ENCODE results near the gene POPDC2.
"Not testable (repeated sequence)": the region's sequence is repeated elsewhere in the genome, so short reads cannot be mapped to it uniquely, and the experiment has no call there.

POPDC2 gene, protein sequence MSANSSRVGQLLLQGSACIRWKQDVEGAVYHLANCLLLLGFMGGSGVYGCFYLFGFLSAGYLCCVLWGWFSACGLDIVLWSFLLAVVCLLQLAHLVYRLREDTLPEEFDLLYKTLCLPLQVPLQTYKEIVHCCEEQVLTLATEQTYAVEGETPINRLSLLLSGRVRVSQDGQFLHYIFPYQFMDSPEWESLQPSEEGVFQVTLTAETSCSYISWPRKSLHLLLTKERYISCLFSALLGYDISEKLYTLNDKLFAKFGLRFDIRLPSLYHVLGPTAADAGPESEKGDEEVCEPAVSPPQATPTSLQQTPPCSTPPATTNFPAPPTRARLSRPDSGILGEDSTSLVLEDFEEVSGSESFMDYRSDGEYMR

DNA sequence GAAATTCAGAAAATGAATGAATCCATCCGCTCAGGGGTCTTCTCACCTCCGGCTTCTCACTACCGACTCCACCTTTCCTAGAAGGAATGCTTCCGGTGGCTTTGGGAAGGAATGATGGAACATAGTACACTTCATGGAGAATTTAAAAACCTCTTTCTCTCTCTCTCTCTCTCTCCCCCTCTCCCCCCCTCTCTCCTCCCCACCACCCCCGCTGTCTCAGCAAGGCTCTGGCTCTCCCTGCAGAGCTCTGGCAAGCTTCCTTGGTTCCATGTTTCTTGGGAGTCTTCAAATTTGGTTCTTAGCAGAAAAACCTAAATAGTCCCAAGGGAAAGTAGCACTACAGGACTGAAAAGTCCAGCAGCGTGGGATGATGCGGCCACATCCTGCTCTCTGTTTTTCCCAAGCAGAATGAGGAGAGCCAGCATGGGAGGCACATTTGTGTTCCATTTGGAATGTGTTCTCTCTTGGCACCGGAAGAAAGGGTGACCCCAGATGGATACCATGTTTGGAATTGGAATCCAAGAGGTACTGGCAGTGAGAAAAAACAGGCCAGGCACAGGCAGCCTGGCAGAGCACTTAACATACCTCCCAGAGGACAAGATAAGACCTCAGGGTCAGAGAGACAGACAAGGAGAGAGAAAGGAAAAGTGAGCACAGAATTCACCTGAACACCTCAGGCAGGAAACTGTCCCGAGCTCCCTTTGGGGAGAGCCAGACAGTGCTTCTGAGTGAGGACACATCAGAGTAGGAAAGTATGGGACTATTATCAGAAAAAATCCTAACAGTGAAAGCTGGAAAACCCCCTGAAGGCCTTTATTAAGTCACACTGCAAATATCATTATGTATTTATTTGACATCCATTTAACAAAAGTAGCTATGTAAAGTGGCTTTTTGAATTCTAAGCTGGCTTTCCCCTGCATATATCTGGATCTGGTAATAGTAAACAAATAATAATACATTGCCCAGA is at the start of gene POPDC2:
TSS of gene POPDC2 (minus strand) at position 116 of the 967 bp plus-strand sequence. CDS start 166 bp downstream, outside the sequence.
- no peak for DNase-seq

DNA sequence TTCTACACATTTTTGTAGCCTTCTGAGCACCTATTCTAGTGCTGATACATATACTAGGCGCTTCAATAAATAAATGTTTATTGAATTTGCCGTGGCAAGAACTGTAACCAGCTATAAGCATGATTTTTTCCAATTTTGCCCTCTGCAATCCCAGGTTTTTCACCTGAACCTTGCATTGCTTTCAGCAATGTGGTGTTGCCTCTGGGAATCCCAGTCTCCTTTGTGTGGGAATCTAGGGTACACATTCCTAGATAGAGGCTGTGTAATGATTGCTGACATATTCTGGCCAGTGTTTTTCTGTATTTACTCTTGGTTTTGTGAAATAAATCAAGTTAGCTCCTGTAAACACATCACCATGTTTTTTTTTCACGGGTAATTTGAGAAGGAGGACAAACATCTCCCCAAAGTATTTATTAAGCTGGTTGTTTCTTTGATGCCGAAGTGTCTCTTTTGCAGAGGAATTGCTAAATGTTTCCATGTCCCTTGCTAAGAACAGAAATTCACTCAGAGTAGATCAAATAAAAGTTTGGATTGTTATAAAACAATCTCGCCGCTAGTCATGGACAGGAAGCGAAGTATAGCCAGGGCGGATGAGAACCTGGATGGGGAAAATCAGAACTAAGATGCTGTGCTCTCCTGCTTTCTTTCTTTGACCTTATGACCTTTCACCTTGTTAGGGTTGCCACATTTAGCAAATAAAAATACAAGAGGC is 43.6 kb upstream of the POPDC2 start:
- no peak for DNase-seq

DNA sequence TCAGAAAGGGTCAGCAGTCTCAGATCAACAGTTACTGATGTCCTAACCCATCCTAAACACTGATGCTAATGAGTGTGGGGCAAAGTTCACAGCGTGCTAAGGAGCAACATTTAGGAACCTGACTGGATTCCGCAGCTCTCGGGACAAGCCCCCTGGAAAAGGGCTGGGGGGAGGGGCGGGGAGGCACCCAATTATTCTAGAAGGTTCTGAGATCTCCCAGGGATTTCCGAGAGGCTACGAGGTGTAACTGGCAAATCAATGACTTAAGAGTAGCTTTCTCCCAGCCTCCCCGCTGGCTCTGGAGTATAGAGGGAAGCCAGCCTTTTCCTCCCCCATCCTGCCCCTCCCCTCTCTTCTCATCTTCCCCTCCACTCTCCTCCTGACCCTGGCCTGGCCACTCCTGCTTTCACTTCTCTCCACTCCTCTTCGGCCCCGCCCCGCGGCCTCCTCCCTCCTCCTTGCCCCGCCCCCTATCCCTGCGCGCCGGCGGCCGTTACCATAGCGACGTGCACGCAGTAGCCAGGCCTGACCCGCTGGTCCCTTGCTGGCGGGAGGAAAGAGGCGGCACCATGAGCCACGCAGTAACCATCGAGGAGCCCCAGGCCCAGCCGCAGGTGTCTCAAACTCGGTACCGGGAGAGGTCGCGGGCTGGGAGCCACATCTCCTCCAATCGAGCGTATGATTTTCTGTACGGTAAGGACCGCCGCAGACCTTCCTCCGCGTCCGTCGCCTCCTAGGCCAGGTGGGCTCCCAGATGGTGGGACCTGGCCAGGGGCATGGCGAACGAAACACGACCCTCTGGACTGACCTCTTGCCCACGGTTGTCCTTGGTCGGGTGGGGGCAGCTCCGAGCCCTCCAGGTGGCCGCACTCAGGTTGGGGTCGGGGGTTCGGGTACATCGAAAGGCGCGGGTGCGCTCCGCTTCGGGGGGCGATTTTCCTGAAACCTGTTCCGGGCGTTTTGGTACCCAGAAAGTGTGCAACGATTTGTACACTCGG is 42.4 kb upstream of the POPDC2 start, which contains the start of gene CFAP91:
TSS of gene CFAP91 (plus strand) at position 493 of the 998 bp plus-strand sequence. CDS start at position 570, 77 bp downstream.
- DNase-seq, result peak; percentile 89

DNA sequence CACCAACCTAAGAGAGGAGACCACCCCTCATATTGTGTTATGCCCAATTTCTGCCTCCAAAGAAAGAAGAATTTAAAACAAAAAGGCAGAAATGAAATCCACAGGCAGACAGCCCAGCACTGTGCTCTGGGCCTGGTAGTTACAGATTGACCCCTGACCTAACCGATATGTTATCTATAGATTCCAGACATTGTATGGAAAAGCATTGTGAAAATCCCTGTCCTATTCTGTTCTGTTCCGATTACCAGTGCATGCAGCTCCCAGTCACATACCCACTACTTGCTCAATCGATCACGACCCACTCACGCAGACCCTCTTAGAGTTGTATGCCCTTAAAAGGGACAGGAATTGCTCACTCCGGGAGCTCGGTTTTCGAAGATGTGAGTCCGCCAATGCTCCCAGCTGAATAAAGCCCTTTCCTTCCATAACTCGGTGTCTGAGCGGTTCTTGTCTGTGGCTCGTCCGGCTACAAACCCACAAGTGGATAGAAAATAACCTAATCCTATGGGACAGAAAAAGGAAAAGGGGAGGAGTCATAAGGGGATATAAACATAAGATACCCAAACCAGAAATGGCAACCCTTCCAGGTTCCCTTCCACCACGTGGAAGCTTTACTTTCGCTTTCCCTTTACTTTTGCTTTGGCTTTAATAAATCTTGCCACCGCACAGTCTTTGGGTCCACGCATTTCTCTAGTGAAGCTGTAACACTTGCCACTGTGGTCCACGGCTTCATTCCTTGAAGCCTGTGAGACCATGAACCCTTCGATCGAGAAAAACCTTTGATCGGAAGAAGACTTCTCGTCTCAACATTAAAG is 40.7 kb upstream of the POPDC2 start:
- no peak for DNase-seq

DNA sequence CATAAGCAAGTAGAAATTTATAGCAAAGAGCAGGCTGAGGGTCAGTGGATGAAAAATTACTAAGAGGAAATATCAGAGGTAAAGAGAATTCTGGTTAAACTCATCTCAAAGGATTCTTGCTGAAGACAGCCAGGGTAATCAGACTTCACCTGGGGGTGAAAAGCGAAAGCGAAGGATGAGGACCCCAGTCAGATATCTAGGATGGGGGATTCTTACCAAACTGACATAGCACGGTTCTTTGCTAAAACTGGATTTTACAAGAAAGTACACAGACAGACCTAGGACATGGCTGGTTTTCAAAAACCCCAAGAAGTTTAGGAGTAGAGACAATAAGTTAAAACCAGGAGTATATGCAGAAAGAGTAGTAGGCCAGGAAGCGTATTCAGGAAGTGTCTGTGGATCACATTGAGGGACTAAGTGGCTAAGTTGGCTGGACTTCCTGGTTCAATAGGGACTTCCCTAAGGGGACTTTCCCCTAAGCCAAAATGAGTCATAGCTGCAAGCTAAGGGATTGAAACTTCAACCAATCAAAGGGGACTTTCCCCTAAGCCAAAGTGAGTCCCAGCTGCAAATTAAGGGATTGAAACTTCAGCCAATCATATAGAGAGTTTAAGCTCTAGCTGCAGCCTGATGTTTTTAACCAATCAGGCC is 40.0 kb upstream of the POPDC2 start:
- peak; percentile 81 for DNase-seq

DNA sequence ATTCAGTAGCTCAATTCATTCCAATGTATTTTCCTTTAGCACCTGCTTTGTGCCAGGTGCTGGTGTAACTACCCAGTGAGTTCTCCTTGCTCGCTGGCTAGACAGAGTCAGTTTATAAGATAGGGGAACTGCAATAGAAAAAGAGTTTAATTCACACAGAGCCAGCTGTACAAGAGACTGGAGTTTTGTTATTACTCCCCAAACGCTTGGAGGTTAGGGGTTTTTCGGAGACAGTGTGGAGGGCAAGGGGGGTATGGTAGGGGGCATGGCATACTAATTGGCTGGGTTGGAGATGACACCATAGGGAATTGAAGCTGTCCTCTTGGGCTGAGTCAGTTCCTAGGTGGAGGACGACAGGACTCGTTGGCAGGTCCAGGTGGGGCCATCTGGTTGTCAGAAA is 37.0 kb upstream of the POPDC2 start:
- DNase-seq, result no peak

DNA sequence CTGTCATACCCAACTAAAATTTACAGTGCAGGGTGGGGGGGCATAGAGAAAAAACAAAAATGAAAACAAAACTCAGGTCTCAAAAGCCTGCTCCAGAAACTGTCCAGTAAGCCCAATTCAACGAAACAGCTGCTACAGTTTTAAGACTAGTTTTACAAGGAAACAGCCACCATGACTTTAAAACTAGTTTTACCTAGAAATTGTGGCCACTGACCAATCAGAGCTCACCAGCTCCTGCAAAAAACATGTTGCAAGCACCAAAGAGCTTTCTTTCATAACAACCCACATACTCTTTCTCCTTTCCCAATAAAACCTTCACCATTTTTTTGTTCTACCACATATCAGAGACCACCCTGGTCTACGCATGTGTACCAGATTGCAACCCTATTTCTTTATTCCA is 35.1 kb upstream of the POPDC2 start:
- no peak for DNase-seq

DNA sequence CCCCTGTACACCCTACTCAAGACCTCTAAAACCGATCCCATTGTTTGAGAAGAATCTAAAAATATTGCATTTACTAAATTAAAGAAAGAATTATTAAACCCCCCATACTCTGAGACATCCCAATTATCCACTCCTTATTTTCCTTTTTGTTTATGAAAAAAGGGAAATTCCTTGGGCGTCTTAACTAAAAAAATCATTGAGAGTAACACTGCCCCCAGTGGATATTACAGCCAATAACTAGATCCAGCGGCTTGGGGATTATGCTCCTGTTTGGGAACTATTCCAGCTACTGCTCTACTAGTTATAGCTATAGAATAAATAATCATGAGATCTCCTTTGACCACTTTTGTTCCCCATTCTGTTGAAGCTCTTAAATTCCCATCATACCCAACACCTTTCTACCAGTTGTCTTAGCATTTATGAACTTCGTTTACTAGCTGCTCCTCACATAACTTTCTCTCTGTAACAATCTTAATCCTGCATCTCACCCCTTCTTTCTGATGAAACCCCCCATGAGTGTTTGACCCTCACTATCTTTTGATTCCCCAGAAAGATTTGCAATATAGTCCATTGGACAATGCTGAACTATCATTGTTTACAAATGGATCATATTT is 29.8 kb upstream of the POPDC2 start:
- DNase-seq, result no peak

DNA sequence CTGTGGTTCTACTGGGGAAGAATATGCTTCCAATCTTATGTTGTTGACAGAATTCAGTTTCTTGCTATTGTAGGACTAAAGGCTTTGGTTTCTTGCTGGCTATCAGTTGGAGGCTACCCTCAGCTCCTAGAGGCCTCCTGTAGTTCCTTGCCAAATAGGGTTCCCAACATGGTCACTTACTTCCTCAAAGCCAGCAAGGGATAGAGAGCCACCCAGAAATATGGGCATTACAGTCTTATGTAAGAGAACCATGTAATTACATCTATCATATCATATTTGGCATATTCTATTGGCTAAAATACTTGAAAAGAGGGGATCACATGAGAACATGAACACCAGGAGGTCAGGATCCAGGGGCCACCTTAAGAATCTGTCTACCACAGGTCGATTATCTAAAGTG is 23.0 kb upstream of the POPDC2 start:
- DNase-seq, result no peak

DNA sequence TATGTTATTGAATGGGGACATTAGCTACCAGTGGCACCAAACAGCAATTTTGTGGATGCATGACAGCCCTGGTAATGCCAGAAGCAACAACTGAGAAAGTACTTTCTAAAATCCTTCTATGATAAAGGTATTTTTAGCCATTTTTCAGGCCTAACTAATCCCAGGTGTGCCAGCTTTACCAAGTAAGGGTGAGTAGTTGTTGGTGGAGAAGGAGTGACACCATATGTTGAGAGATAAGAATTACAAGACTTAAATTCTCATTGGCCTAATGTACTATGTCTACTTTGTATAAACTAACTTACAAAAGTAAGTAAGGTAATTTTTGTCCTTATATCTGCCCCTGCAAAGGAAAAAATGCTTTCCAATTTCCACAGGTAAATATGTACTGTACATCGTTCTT is 20.9 kb upstream of the POPDC2 start:
- DNase-seq, result peak; percentile 56

DNA sequence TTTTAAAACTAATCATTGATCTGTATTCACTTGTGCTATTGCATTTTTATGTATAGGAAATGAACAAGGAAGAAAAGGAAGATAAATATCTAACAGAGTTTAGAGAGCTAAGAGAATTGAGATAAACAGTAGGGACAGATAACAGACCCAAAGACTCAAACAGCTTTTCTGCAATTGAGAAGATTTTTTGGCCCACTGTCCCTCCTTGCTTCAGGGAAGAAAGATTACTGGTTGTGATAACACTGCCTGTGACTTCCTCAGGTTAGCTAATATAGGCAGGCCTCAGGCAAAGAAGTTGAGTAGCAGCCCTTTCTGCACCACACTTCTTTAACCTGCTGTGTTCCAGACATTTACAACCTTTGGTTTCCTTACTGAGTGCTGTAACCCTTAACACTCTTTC is 19.5 kb upstream of the POPDC2 start:
- no peak for DNase-seq

DNA sequence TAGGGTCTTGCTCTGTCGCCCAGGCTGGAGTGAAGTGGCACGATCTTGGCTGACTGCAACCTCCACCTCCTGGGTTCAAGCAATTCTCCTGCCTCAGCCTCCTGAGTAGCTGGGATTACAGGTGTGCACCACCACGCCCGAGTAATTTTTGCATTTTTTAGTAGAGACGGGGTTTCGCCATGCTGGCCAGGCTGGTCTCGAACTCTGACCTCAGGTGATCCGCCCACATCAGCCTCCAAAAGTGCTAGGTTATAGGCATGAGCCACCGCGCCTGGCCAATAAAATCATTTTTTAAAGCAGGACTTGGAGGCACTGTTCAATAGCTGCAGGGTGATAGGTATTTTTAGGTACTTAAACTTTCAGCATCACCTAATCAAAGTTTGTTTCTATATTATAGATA is 17.8 kb upstream of the POPDC2 start:
- not testable (repeated sequence) for DNase-seq

DNA sequence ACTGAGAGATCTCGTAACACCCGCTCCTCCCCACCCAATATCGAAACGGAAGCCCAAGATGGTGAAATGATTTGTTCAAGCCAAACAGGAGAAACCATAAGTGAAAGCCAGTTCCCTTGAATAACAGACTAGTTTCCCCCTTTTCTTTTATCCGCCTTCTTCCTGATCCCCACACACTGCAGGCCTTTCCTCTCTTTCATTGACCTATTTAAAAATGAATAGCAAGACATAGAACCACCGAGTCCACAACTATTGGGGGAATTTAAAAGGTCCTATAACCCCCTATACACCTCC is 17.2 kb upstream of the POPDC2 start:
- no peak for DNase-seq

DNA sequence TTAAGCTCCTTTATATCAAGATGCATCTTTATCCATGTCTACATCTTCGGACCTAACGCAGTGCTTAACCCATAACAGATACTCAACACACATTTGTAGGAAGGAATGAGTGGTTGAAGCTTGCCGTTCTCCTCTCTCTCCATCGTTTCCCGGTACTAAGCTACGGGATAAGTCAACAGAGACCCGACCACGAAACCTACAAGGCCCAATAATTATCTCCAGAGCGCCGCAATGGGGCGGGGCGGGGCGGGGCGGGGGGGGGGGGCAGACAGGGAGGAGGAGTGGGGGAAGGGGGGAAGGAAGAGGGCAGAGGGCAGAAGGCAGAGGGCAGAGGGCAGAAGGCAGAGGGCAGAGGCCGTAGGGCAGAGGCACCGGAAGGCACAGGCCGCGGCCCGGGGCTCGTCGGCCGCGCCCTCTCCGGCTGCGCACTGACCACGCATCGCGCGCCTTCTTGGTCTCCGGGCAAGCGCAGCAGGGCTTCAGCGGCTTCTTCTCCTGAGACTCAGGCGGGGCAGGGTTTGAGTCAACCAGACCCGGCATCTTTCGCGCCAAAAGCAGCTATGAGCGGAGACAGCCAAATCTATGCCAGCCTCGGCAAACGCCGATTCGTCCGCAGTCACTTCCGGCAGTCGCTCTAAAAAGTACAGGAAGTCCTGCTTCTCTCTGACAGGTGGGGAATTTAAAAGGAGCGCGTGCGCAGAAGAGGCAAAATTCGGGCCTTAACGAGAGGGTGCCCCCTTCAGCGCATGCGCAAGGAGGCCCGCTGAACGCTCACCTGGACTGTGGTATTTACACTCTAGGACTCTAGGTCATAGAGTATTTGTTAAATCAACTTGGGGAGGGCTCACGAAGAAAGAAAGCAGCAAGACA is 16.6 kb upstream of the POPDC2 start, which contains the start of gene COX17:
TSS of gene COX17 (minus strand) at position 636 of the 870 bp plus-strand sequence. CDS start at position 540, 96 bp downstream.
- peak; percentile 98 for DNase-seq

DNA sequence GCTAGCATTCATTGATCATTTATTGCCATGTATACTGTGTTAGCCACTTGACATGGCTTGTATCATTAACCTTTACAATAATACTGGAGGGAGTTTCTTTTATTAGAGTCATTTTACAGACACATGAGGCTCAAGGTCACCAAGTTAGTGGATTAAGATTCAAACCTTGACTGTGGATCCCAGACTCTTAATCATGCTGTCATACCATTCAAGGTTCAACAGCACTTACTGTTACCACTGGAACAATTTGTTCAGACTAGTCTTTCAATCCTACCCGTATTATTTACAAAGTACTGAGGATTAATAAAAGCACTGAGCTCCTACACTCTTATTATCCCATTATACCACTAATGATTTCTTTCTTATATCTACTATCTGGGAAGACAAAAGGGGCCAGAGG is 15.6 kb upstream of the POPDC2 start:
- no peak for DNase-seq

DNA sequence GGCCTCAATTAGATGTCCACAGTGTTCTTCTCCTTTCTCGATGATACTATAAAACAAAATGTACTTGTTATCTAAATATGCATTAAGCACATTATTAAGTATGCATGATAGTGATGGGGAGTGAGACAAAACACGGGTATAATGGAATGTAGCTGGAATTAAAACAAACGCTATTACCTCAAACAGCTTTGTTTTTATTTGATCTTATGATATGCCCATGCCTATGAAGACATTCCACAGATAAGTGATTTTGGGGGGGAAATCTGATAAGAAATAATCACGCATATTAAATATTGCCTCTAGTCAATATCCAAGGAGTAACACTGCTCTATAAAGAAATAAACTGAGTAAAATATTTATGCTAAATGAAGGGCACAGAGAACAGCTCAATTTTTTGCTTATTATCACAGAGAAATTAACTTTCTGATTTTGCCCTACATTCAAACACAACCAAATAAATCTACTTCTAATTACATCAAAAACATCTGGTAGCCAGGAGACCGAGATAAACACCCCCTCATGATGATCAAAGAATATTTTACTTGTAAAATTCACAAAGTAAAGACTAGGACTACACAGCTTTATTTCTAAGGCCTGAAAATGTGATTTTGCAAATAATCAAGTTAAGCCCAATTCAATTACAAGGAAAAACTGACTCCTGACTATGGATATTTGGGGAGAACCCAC is 14.9 kb upstream of the POPDC2 start:
- no peak for DNase-seq

DNA sequence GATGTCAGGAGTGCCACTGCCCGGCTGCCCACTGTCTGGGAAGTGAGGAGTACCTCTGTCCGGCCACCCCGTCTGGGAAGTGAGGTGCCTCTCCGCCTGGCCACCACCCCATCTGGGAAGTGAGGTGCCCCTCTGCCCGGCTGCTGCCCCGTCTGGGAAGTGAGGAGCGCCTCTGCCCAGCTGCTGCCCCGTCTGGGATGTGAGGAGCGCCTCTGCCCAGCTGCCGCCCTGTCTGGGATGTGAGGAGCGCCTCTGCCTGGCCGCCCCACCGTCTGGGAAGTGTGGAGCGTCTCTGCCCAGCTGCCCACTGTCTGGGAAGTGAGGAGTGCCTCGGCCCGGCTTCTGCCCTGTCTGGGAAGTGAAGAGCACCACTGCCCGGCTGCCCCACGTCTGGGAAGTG is 13.5 kb upstream of the POPDC2 start:
- no peak for DNase-seq

DNA sequence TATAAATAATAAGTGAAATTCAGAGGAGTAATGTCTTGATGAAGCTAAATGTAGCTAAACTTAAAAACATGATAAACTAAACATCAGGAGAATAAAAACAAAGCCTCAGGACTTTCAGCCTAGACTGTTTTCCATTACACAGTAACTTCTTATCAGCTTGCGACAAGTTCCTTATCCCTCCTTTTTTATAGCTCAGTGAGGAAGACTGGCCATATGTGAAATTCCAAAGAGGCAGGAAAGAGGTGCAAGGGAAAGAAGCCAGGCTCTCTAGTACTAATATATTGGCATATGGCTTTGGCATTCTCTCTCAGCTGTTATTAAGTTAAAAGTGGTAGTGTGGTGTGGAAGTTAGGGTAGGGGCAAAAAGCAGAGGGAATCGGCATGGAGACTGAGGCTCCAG is 12.4 kb upstream of the POPDC2 start:
- DNase-seq, result no peak

Data from activated CD4-positive, alpha-beta T cell treated with anti-CD3 and anti-CD28 coated beads, Interleukin-2, Interleukin-6, amounts not matched to agents 100 ng/mL and 50 ng/mL, durations not matched to agents 16 hours and 8 hours (primary cell).